GM23338 (cell line): ENCODE measurements around the gene CHRNB4.

ENCODE experiments used
- CREB1 ChIP-seq: fragments of 250-450 bp; sonication (Bioruptor Pico); IDR thresholded peaks from 2 replicates; pipeline ENCODE4 v1.5.0; 2020; ENCODE audit warnings: low read depth, mild to moderate bottlenecking, moderate library complexity
- EZH2phosphoT487 ChIP-seq: fragments of 200-600 bp; sonication (generic); IDR thresholded peaks from one replicate; pipeline ENCODE4 v1.8.1; 2018; ENCODE audit warnings: antibody characterized with exemption; ENCODE audit not compliant: unreplicated experiment
- POLR2AphosphoS5 ChIP-seq: IDR thresholded peaks from 2 replicates; pipeline ENCODE4 v1.6.1; 2016; ENCODE audit warnings: antibody characterized with exemption, low read depth
- TF ChIP-seq, protein P1 (sequence below), 2 experiments: fragments of 200-600 bp in 1 of 2; sonication (generic) in 1 of 2; conservative IDR thresholded peaks; 2 replicates each; pipeline versions ENCODE4 v1.5.1 to v1.6.1; 2016 to 2017; ENCODE audit warnings: antibody characterized with exemption in 2 of 2, low read depth in 2 of 2, mild to moderate bottlenecking in 2 of 2, moderate library complexity in 1 of 2
- TF ChIP-seq, protein P2 (sequence below): IDR thresholded peaks from one replicate; pipeline ENCODE4 v1.6.1; 2018; ENCODE audit warnings: antibody characterized with exemption; ENCODE audit not compliant: unreplicated experiment

DNA sequence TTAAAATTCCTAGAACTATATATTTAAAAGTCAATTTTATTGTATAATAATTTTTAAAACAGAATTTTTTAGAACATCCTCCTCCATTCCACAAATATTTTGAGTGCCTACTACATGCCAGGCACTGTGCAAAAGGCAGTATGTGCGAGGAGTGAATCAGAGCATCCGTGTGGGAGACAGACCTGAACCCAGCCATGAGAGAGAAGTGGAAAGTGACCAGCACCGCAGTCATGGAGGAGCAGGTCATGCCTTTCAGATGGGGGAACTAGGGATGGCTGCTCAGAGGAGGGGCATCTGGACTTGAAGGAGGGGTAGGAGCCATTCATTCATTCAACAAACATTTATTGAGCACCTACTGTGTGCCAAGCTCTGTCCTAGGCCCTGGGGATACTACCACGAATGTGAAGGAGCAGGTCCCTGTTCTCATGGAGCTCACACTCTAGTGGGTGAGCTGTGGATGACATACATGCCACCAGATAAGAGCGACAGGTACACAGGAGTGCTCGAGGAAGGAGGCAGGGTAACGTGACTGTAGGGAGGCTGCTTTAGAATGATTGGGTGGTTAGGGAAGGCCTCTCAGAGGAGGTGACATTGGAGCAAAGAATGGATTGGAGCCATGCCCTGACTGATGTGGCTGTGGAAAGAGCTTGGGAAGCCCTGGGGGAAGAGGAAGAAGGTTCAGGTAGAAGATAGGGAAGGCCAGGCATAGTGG lies 17.1 kb downstream of the CHRNB4 start:
- TF ChIP-seq EZH2phosphoT487 (no peak), CREB1 (CRISPR knock-in tag) (no peak), POLR2AphosphoS5 (no peak)
- TF ChIP-seq, protein P1, sequence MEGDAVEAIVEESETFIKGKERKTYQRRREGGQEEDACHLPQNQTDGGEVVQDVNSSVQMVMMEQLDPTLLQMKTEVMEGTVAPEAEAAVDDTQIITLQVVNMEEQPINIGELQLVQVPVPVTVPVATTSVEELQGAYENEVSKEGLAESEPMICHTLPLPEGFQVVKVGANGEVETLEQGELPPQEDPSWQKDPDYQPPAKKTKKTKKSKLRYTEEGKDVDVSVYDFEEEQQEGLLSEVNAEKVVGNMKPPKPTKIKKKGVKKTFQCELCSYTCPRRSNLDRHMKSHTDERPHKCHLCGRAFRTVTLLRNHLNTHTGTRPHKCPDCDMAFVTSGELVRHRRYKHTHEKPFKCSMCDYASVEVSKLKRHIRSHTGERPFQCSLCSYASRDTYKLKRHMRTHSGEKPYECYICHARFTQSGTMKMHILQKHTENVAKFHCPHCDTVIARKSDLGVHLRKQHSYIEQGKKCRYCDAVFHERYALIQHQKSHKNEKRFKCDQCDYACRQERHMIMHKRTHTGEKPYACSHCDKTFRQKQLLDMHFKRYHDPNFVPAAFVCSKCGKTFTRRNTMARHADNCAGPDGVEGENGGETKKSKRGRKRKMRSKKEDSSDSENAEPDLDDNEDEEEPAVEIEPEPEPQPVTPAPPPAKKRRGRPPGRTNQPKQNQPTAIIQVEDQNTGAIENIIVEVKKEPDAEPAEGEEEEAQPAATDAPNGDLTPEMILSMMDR (conservative IDR thresholded peaks at IDR 0.05; ENCODE audit: low read depth in 2 of 2): no peak
- TF ChIP-seq, protein P2, sequence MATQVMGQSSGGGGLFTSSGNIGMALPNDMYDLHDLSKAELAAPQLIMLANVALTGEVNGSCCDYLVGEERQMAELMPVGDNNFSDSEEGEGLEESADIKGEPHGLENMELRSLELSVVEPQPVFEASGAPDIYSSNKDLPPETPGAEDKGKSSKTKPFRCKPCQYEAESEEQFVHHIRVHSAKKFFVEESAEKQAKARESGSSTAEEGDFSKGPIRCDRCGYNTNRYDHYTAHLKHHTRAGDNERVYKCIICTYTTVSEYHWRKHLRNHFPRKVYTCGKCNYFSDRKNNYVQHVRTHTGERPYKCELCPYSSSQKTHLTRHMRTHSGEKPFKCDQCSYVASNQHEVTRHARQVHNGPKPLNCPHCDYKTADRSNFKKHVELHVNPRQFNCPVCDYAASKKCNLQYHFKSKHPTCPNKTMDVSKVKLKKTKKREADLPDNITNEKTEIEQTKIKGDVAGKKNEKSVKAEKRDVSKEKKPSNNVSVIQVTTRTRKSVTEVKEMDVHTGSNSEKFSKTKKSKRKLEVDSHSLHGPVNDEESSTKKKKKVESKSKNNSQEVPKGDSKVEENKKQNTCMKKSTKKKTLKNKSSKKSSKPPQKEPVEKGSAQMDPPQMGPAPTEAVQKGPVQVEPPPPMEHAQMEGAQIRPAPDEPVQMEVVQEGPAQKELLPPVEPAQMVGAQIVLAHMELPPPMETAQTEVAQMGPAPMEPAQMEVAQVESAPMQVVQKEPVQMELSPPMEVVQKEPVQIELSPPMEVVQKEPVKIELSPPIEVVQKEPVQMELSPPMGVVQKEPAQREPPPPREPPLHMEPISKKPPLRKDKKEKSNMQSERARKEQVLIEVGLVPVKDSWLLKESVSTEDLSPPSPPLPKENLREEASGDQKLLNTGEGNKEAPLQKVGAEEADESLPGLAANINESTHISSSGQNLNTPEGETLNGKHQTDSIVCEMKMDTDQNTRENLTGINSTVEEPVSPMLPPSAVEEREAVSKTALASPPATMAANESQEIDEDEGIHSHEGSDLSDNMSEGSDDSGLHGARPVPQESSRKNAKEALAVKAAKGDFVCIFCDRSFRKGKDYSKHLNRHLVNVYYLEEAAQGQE: no peak
